ENCODE results near the gene RNASET2. TPM values are rescaled to one million over a fixed set of nuclear protein-coding genes. Genes with fewer than 3 reads are reported as not detected.
"Not testable (repeated sequence)": the region's sequence is repeated elsewhere in the genome, so short reads cannot be mapped to it uniquely, and the experiment has no call there.

RNASET2 gene
- total RNA-seq, 4 donors from 2014 or later, result 57.9 to 115 (median 103) TPM

- no peak overlapping the region for H3K4me3 ChIP-seq
- TF ChIP-seq EP300 (IDR thresholded peaks at IDR 0.05) (no peak), POLR2A (IDR thresholded peaks at IDR 0.05) (no peak), CTCF (IDR thresholded peaks at IDR 0.05) (no peak)
Measured at GRCh38 chr6:166925141-166925996, 31.0 kb downstream of the RNASET2 start.

GRCh38 chr6:166924531-166924930 is 31.8 kb downstream of the RNASET2 start:
- Histone ChIP-seq H3K4me1 (no peaks in the 10 kb centered on the region), H3K27ac (no peak overlapping the region), H3K36me3 (peaks cover 0 to 19% (median 0%) of the 10 kb centered on the region in 3 donors), H3K27me3 (no peaks in the 10 kb centered on the region), H3K4me3 (no peak overlapping the region), H3K9me3 (no peaks in the 10 kb centered on the region)
- WGBS, 2 donors, result 93 to 95% methylated on average over 9 of the region's 9 CpGs
- no peak for DNase-seq (ENCODE audit: low spot score in 2 of 2)
- TF ChIP-seq POLR2A (IDR thresholded peaks at IDR 0.05), result no peak

More at GRCh38 chr6:166925141-166925996, 31.0 kb downstream of the RNASET2 start:
- Histone ChIP-seq H3K4me1 (no peaks in the 10 kb centered on the region), H3K36me3 (peaks cover 0 to 22% (median 0%) of the 10 kb centered on the region in 3 donors), H3K27ac (no peak overlapping the region), H3K27me3 (no peaks in the 10 kb centered on the region), H3K9me3 (no peaks in the 10 kb centered on the region)
- WGBS, 2 donors, result 95 to 96% methylated on average over 18 to 19 of the region's 19 CpGs
- DNase-seq (ENCODE audit: low spot score in 2 of 2), result no peak

GRCh38 chr6:166922937-166923336 is 33.4 kb downstream of the RNASET2 start:
- Histone ChIP-seq H3K36me3 (peaks cover 0 to 3% (median 0%) of the 10 kb centered on the region in 3 donors), H3K9me3 (no peaks in the 10 kb centered on the region), H3K4me3 (no peak overlapping the region), H3K27me3 (no peaks in the 10 kb centered on the region), H3K4me1 (no peaks in the 10 kb centered on the region), H3K27ac (no peak overlapping the region)
- DNase-seq (ENCODE audit: low spot score in 2 of 2), result no peak
- TF ChIP-seq POLR2A (IDR thresholded peaks at IDR 0.05) (no peak), EP300 (IDR thresholded peaks at IDR 0.05) (no peak), CTCF (IDR thresholded peaks at IDR 0.05) (no peak)
- 96 to 98% methylated on average over 7 of the region's 7 CpGs for WGBS, 2 donors

- peaks cover 0 to 7% (median 0%) of the 10 kb centered on the region in 4 donors for H3K9me3 ChIP-seq
- H3K36me3 ChIP-seq, result no peaks in the 10 kb centered on the region
- H3K27ac ChIP-seq, result no peak overlapping the region
- H3K27me3 ChIP-seq, result no peaks in the 10 kb centered on the region
- DNase-seq (ENCODE audit: low spot score in 2 of 2), result no peak
- TF ChIP-seq POLR2A (IDR thresholded peaks at IDR 0.05), result no peak
- TF ChIP-seq EP300 (IDR thresholded peaks at IDR 0.05), result no peak
- no peak for TF ChIP-seq CTCF (IDR thresholded peaks at IDR 0.05)
- no peak overlapping the region for H3K4me3 ChIP-seq
- no peaks in the 10 kb centered on the region for H3K4me1 ChIP-seq
- WGBS, 2 donors, result 74 to 82% methylated on average over 3 of the region's 3 CpGs
Measured at GRCh38 chr6:166921570-166921969, 34.8 kb downstream of the RNASET2 start.

- WGBS, 2 donors, result 90 to 93% methylated on average over 2 of the region's 2 CpGs
Measured at GRCh38 chr6:166916824-166917223, 39.5 kb downstream of the RNASET2 start.

GRCh38 chr6:166915484-166915883 is 40.9 kb downstream of the RNASET2 start:
- not testable (repeated sequence) for H3K4me3 ChIP-seq; H3K27me3 ChIP-seq; H3K36me3 ChIP-seq; DNase-seq (ENCODE audit: low spot score in 2 of 2); H3K4me1 ChIP-seq; H3K9me3 ChIP-seq; H3K27ac ChIP-seq
- 39 to 45% methylated on average over 8 of the region's 8 CpGs for WGBS, 2 donors

More at GRCh38 chr6:166916824-166917223, 39.5 kb downstream of the RNASET2 start:
- peaks cover 0 to 8% (median 0%) of the 10 kb centered on the region in 4 donors for H3K9me3 ChIP-seq
- TF ChIP-seq CTCF (IDR thresholded peaks at IDR 0.05) (no peak), POLR2A (IDR thresholded peaks at IDR 0.05) (no peak), EP300 (IDR thresholded peaks at IDR 0.05) (no peak)
- H3K4me1 ChIP-seq, result no peaks in the 10 kb centered on the region
- no peak overlapping the region for H3K27ac ChIP-seq
- H3K4me3 ChIP-seq, result no peak overlapping the region
- DNase-seq (ENCODE audit: low spot score in 2 of 2), result no peak
- H3K36me3 ChIP-seq, result no peaks in the 10 kb centered on the region
- H3K27me3 ChIP-seq, result no peaks in the 10 kb centered on the region

GRCh38 chr6:166914952-166915351 is 41.4 kb downstream of the RNASET2 start:
- not testable (repeated sequence) for H3K4me3 ChIP-seq; H3K9me3 ChIP-seq; H3K36me3 ChIP-seq; H3K27me3 ChIP-seq; DNase-seq (ENCODE audit: low spot score in 2 of 2); H3K27ac ChIP-seq; H3K4me1 ChIP-seq
- 71 to 76% methylated on average over 3 of the region's 3 CpGs for WGBS, 2 donors
